Cardiac muscle cell (in vitro differentiated cells and primary cell): ENCODE data around the gene POC1A. TPM values are rescaled to one million over a fixed set of nuclear protein-coding genes. Genes with fewer than 3 reads are reported as not detected.

ENCODE experiments used
- DNase-seq, 2 donors: peaks; one replicate each; pipeline versions ENCODE4 v3.0.0 to v3.0.0-alpha.2; 2010 to 2017; ENCODE audit warnings: low read depth in 1 of 2, low spot score in 1 of 2
- H3K27ac ChIP-seq: fragments of 200-600 bp; sonication (generic); 2 replicates; pipeline ENCODE4 v1.5.1; 2016
- H3K27me3 ChIP-seq: fragments of 200-600 bp; sonication (generic); 2 replicates; pipeline ENCODE4 v1.6.0; 2016; ENCODE audit warnings: control low read depth
- H3K36me3 ChIP-seq: fragments of 200-600 bp; sonication (generic); 2 replicates; pipeline ENCODE4 v1.5.1; 2016; ENCODE audit warnings: control low read depth
- H3K4me1 ChIP-seq: fragments of 200-600 bp; sonication (generic); 2 replicates; pipeline ENCODE4 v1.8.1; 2017; ENCODE audit warnings: low read depth, mild to moderate bottlenecking, mixed run types
- H3K4me3 ChIP-seq: fragments of 200-600 bp; sonication (generic); 2 replicates; pipeline ENCODE4 v1.5.1; 2016; ENCODE audit warnings: mild to moderate bottlenecking
- H3K9me3 ChIP-seq: fragments of 200-600 bp; sonication (generic); 2 replicates; pipeline ENCODE4 v1.5.1; 2017; ENCODE audit warnings: low read depth, mild to moderate bottlenecking, control low read depth
- polyA plus RNA-seq: library from polyadenylated mRNA; unstranded; fragments of >200 nt; fragmentation: Nextera tagmentation; extraction: Ambion mirVana; gene quantifications from 2 replicates; pipeline ENCODE4 v1.2.1, GENCODE V29; 2016
- total RNA-seq: library from RNA; depleted of rRNA; stranded (reverse); fragments of >200 nt; gene quantifications from 2 replicates; pipeline ENCODE4 v1.2.3, GENCODE V29; 2016
- TF ChIP-seq, protein P1 (sequence below): IDR thresholded peaks from 2 replicates; pipeline ENCODE4 v1.5.1; 2012; ENCODE audit warnings: low read depth, mild to moderate bottlenecking, low read length

Gene POC1A
- total and polyA plus RNA-seq, 2 experiments from 2014 or later: 10.6 to 12.4 TPM

DNA sequence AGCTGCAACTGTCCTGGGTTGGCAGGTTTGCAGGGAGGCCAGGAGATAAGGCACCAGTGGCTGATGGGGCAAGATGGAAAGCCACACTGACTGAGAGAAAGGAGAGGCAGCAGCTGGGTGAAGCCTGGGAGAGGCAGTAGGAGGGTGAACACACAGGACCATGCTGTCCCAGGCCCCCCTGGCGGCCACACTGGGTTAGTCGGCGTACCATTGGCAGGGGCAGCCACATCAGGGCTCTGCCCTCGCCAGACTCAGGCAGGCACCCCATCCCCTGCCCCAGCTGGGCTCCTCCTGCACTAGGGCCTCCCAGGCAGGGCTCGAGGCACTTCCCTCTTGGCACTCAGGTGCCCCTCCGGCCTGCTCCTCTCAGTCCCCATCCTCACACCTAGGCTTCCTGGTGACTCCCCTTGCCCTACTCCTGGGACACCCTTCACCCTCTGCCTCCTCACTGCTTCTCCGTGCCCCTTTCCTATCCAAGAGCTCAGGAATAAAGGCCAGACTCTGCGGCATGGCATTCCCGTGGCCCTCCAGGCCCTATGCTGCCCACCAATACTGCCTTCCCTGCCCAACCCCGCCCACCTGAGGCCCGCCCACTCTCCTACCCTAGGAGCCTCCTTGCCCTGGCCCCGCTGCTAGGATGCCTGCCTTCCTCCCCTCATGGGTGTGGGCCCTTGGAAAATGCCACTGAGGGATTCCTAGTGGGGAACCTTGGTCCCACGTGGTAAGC, 69.1 kb downstream of the POC1A start:
- H3K36me3 ChIP-seq: no peaks in the 10 kb centered on the region
- peaks cover 20% of the 10 kb centered on the region for H3K4me1 ChIP-seq
- TF ChIP-seq, protein P1, sequence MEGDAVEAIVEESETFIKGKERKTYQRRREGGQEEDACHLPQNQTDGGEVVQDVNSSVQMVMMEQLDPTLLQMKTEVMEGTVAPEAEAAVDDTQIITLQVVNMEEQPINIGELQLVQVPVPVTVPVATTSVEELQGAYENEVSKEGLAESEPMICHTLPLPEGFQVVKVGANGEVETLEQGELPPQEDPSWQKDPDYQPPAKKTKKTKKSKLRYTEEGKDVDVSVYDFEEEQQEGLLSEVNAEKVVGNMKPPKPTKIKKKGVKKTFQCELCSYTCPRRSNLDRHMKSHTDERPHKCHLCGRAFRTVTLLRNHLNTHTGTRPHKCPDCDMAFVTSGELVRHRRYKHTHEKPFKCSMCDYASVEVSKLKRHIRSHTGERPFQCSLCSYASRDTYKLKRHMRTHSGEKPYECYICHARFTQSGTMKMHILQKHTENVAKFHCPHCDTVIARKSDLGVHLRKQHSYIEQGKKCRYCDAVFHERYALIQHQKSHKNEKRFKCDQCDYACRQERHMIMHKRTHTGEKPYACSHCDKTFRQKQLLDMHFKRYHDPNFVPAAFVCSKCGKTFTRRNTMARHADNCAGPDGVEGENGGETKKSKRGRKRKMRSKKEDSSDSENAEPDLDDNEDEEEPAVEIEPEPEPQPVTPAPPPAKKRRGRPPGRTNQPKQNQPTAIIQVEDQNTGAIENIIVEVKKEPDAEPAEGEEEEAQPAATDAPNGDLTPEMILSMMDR: no peak
- H3K27ac ChIP-seq: no peak overlapping the region
- H3K4me3 ChIP-seq: no peak overlapping the region
- H3K27me3 ChIP-seq: no peaks in the 10 kb centered on the region
- no peaks in the 10 kb centered on the region for H3K9me3 ChIP-seq
- DNase-seq: no peak

DNA sequence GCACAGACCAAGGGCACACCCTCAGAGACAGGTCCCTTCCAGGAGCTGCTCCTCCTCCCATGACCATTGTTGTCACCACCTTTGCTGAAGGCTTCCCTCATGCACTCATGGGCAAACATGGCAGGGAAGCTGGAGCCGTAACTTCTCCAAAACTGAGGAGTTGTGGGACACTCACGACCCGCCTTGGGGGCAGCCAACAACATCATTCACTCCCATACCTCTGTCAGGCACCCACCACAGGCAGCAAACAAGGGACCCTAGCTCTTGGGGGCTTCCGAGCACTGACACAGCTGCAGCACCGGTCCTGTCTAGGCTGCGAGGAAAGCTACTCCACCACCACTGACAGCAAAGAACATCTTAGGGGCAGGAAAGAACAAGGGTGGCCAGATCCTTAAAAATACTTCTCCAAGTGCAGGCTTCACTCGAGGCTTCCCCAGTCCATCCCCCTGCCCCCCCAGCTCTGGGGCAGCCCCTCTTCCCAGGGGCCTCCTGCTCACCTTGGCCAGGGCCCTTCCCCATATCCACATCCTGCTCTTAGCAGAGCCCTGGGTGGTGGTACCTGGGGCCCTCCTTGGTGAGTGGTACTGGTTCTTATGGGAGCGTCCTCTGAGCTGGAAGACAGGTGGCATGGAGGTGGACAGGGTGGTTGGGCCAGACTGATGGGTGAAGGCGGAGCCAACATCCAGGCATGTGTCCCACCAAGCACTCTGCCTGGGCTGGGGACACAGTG, 69.8 kb downstream of the POC1A start:
- H3K4me3 ChIP-seq: no peak overlapping the region
- H3K27me3 ChIP-seq: no peaks in the 10 kb centered on the region
- TF ChIP-seq, protein P1: no peak
- no peak overlapping the region for H3K27ac ChIP-seq
- no peaks in the 10 kb centered on the region for H3K36me3 ChIP-seq
- H3K9me3 ChIP-seq: no peaks in the 10 kb centered on the region
- DNase-seq: no peak
- H3K4me1 ChIP-seq: peaks cover 13% of the 10 kb centered on the region

DNA sequence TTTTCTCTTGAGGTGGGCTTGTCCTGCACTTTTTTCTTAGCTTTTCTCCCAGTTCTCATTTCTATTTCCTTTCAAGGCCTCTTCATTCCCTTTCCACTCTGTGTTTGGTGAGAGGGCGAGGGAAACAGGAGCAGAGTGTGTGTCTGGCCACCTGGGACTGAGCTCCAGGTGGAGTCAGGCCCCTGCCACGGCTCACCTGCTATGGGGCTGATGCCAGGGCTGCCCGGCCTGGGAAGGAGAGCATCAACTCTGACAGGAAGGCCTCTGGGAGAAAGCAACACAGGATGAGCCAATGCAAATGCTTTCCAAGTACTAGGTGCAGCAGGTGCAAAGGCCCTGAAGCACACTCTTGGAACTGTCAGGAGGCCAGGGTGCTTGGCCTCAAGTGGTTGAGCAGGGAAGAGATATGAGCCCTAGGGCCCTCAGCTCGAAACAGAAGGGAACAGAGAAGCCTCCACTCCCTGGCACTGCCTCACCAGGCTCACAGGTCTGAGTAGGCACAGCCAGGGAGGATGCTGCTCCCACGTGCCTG, 70.6 kb downstream of the POC1A start:
- Histone ChIP-seq H3K4me1 (peaks cover 5% of the 10 kb centered on the region), H3K36me3 (no peaks in the 10 kb centered on the region), H3K27ac (no peak overlapping the region), H3K9me3 (no peaks in the 10 kb centered on the region), H3K27me3 (no peaks in the 10 kb centered on the region), H3K4me3 (no peak overlapping the region)
- DNase-seq: no peak
- TF ChIP-seq, protein P1: no peak

DNA sequence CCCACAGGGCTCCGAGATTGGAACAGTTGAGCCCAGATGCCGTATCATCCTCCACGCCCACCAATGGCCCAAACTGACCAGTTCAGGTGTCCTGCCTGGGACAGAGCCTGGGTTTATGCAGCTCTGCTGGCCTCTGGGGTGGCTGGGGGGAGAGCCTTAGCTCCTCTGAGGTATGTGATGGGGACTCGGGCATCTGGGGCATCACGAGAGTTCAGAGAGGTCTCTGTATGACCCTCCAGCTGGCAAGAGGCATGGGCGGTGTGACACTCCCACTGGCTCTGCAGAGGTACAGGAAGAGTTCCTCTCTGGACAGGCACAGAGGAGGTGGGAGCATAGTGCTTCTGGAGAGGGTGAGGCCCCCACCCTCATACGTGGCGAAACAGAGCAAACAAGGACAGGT, 71.3 kb downstream of the POC1A start:
- no peaks in the 10 kb centered on the region for H3K9me3 ChIP-seq
- H3K4me1 ChIP-seq: peaks cover 3% of the 10 kb centered on the region
- no peak overlapping the region for H3K4me3 ChIP-seq
- no peak for DNase-seq
- no peaks in the 10 kb centered on the region for H3K36me3 ChIP-seq
- no peak overlapping the region for H3K27ac ChIP-seq
- H3K27me3 ChIP-seq: no peaks in the 10 kb centered on the region
- TF ChIP-seq, protein P1: no peak

DNA sequence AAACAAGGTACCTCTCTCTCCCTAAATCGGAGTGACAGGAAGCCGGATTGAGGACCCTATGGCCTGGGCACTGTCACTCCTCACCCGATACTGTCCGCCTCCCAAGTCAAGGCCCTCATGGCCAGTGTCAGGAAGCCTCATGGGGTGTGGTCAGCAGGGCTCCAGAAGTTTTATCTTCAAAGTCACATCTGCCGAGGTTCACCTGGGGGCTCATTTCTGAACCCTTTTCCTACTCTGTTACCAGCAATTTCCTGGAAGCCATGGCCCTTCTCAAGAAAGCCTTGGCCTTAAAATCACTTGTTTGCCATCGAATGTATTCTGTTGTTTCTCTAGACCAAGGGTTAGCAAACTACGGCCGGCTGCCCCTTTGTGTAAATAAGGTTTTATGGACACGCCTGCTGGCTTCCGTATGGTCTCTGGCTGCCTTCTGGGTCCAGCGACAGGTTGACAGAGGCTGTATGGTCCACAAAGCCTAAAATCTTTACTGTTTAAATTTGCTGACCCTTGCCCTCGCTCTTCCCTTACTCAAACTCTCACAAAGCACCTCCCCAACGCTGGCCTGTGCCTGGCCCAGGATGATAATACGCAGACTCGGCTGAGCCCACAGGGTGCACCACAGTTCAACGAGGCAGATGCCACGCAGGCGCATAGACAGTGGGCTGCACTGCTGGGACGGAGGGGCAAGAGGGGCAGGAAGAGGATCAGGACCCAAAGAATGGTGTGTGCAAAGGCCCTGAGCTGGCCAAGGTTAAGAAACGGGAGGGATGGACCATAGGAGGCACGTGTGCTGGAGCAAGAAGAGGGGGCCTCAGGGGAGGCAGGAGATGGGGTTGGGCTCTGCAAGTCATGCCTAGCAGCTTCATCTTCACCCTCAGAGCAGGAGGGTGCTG, 73.1 kb downstream of the POC1A start:
- no peak for DNase-seq
- no peak overlapping the region for H3K4me3 ChIP-seq
- H3K36me3 ChIP-seq: no peaks in the 10 kb centered on the region
- no peaks in the 10 kb centered on the region for H3K9me3 ChIP-seq
- no peak overlapping the region for H3K27ac ChIP-seq
- TF ChIP-seq, protein P1: no peak
- H3K27me3 ChIP-seq: no peaks in the 10 kb centered on the region
- peaks cover 13% of the 10 kb centered on the region for H3K4me1 ChIP-seq
